Measurements from ENCODE around the gene SELENOT.

The SELENOT gene

DNA sequence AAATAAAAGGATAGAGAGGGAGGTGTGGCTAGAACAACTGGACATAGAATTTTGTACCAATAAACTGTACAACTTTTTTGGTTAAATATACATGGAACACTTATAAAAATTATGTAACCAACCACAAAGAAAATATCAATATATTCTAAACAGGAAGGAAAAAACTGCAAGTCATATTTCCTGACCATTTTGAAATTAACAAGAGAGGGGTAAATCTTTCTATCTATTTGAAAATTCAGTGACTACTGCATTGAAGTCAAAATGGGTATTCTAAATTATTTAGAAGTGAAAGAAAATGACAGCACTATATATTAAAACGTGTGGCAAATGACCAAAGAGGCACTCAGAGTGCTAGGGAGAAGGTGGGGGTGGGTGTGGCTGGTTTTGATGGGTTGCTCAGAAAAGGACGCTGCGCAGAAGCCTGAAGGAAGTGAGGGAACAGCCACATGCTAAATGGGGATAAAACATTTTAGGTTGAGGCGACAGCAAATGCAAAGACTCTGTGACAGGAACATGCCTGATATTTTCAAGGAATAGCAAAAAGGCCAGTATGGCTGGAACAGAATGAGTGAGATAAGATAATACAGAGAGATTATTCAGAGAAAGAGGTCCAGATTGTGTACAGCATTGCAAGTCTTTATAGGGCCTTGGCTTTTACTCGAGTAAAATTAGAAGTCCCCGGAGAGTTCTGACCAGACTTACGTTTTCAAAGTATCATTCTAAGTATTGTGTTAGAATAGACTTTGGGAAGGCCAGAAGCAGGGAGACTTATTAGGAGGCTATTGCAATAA lies 59.5 kb downstream of the SELENOT start:
- DNase-seq (ENCODE audit: low spot score): no peak

DNA sequence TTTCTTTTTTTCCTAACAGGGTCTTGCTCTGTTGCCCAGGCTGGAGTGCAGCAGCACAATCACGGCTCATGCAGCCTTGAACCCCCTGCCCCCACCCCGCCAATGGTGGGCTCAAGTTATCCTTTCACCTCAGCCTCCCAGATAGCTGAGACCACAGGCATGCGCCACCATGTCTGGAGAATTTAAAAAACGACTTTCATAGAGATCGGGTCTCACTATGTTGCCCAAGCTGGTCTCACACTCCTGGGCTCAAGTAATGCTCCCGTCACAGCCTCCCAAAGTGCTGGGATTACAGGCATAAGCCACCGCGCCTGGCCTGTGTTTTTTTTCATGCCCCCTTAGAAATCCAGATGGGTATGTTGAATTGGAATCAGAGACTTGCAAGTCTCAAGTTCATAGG lies 60.3 kb downstream of the SELENOT start:
- no peak for DNase-seq (ENCODE audit: low spot score)

DNA sequence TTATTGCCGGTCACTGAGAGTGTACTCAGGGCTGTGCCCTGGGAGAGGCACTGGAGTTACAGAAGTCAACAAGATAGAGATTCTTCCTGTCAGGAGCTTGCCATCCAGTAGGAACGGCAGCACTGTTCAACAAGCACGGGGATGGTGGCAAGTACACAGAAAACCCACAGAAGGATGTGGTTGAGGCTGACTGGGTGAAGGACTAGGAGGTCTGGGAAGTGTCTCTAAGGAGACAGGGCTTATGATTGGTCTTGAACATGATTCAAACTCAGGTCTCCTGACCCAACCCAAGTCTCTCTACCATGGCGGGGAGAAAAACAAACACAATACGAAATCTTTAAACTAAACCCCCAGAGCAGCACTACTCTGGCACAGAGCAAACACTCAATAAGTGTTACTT lies 63.0 kb downstream of the SELENOT start:
- DNase-seq (ENCODE audit: low spot score): no peak

DNA sequence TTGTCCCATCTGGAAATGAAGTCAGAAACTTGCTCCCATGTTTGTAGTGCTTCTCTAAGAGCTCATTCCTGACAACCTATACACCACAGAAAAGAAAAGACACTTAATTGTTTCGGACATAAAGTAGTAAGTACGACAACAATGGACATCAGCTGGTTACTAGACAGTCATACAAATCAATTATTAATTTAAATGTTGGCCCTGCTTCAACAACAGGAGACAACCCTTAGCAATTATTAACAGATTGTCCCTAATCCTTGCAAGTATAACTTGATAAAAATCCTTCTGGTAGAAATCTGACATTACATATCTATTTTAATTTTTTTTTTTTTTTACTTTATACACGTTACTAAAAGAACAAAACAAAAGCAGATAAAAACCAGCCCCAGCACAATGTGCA lies 70.8 kb downstream of the SELENOT start:
- no peak for DNase-seq (ENCODE audit: low spot score)

DNA sequence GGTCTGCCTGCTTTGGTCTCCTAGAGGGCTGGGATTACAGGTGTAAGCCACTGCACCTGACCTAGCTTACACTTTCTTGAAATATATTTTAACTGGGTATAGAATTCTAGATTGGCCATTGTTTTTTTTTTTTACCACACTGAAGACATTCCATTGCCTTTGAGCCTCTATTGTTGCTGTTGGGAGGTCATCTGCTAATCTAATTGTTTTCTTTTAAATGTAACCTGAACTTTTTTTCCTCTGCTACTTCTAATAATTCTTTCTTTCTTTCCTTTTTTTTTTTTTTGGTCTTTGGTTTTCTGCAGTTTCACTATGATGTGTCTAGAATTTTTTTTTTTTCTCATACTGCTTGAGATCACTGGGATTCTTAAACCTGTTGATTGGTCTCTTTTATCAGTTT lies 72.5 kb downstream of the SELENOT start:
- no peak for DNase-seq (ENCODE audit: low spot score)
